ENCODE data around the gene HS3ST6. TPM values are rescaled to one million over a fixed set of nuclear protein-coding genes. Genes with fewer than 3 reads are reported as not detected.
"Not testable (repeated sequence)": the region's sequence is repeated elsewhere in the genome, so short reads cannot be mapped to it uniquely, and the experiment has no call there.

HS3ST6 gene
- total RNA-seq, 1 donor from 2014 or later: not detected

- intact Hi-C loops (cut with micrococcal nuclease): no loop called here
- H3K9me3 Mint-ChIP-seq: no peaks in the 10 kb centered on the region
- H3K4me3 Mint-ChIP-seq: no peak overlapping the region
- no peak for DNase-seq (ENCODE audit: low spot score)
- no peak overlapping the region for H3K27ac Mint-ChIP-seq
- peaks cover 9% of the 10 kb centered on the region for H3K27me3 Mint-ChIP-seq (ENCODE audit: insufficient read depth)
- H3K36me3 Mint-ChIP-seq (ENCODE audit: low read depth): no peaks in the 10 kb centered on the region
- no peaks in the 10 kb centered on the region for H3K4me1 Mint-ChIP-seq (ENCODE audit: low read depth)
Observed at GRCh38 chr16:1887711-1888354, 30.4 kb downstream of the HS3ST6 start.

DNA sequence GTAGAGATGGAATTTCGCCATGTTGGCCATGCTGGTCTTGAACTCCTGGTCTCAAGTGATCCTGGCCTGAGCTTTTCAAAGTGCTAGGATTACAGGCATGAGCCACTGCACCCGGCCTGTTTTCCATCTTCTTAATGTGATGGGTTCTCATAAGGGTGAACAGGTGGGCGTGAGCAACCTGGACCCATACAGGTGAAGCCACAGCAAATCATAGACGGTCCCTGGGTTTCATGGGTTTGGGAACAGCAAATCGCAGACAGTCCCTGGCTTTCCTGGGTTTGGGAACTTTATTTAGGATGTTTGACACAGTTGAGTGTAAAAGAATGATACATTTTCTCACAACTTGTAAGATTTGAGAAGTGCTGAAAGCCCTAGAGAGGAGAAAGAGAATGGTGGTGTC lies 33.3 kb downstream of the HS3ST6 start:
- H3K27me3 Mint-ChIP-seq (ENCODE audit: insufficient read depth): peaks cover 12% of the 10 kb centered on the region
- H3K27ac Mint-ChIP-seq: no peak overlapping the region
- no peaks in the 10 kb centered on the region for H3K36me3 Mint-ChIP-seq (ENCODE audit: low read depth)
- intact Hi-C loops (cut with micrococcal nuclease): no loop called here
- H3K4me3 Mint-ChIP-seq: no peak overlapping the region
- no peak for DNase-seq (ENCODE audit: low spot score)
- H3K4me1 Mint-ChIP-seq (ENCODE audit: low read depth): no peaks in the 10 kb centered on the region
- H3K9me3 Mint-ChIP-seq: no peaks in the 10 kb centered on the region

GRCh38 chr16:1884155-1884760 lies 34.0 kb downstream of the HS3ST6 start:
- Mint-ChIP-seq H3K9me3 (no peaks in the 10 kb centered on the region), H3K4me3 (no peak overlapping the region), H3K27me3 (ENCODE audit: insufficient read depth) (peaks cover 12% of the 10 kb centered on the region), H3K4me1 (ENCODE audit: low read depth) (no peaks in the 10 kb centered on the region), H3K36me3 (ENCODE audit: low read depth) (no peaks in the 10 kb centered on the region), H3K27ac (no peak overlapping the region)
- DNase-seq (ENCODE audit: low spot score): no peak
- intact Hi-C loops (cut with micrococcal nuclease): no loop called here

DNA sequence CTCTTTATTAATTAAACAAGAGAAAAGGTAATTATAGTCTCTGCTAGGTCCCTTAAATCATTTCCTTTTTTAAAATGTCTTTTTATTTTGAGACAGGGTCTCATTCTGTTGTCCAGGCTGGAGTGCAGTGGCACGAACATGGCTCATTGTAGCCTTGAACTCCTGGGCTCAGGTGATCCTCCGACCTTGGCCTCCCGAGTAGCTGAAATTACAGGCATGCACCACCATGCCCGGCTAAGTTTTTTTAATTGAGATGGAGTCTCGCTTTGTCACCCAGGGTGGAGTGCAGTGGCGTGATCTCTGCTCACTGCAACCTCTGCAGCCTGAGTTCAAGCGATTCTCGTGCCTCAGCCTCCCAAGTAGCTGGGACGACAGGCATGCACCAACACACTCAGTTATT lies 37.0 kb downstream of the HS3ST6 start:
- H3K4me3 Mint-ChIP-seq; H3K36me3 Mint-ChIP-seq (ENCODE audit: low read depth); DNase-seq (ENCODE audit: low spot score); H3K27ac Mint-ChIP-seq; H3K4me1 Mint-ChIP-seq (ENCODE audit: low read depth); intact Hi-C loops (cut with micrococcal nuclease); H3K9me3 Mint-ChIP-seq: not testable (repeated sequence)
- H3K27me3 Mint-ChIP-seq (ENCODE audit: insufficient read depth): peaks cover 15% of the 10 kb centered on the region

DNA sequence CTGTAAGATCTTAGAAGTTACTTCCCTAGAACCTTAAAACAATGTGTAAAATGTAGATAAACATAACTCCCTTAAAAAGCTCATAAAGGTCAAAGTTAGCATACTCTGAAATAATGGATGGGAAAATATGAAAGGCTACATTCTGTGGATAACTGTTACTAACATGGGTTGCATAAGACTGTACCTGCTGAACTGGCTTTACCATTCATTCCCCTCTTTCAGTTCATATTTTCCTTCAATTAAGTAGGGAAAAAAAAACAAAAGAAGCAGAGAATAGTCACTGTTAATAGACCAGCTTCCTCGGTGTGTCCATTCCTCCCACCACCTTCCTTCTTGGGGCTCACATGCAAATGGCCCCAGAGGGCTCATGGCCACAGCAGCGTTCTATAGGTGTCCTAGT lies 38.7 kb downstream of the HS3ST6 start:
- DNase-seq (ENCODE audit: low spot score): no peak
- Mint-ChIP-seq H3K36me3 (ENCODE audit: low read depth) (no peaks in the 10 kb centered on the region), H3K9me3 (no peaks in the 10 kb centered on the region), H3K27ac (no peak overlapping the region), H3K27me3 (ENCODE audit: insufficient read depth) (peaks cover 17% of the 10 kb centered on the region), H3K4me1 (ENCODE audit: low read depth) (no peaks in the 10 kb centered on the region), H3K4me3 (no peak overlapping the region)
- intact Hi-C loops (cut with micrococcal nuclease): no loop called here

DNA sequence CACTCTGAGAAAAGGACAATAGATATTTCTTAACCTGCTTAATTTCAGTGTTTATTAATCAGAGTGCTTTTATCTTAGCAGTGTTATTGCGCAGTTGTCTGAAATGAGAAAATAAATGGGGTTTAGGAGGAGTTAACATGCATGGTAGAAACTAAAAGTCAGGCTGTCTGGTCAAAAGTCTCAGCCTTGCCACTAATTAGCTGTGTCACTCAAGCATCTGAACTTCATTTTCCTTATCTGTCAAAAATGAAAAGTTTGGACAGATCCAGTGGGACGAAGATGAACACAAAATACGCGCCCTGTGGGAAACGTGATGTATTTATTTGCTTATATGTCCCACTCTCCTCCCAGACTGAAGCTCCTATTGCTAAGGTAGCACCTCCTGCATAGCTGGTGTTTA lies 40.0 kb downstream of the HS3ST6 start:
- Mint-ChIP-seq H3K27me3 (ENCODE audit: insufficient read depth) (peaks cover 15% of the 10 kb centered on the region), H3K4me3 (no peak overlapping the region), H3K4me1 (ENCODE audit: low read depth) (no peaks in the 10 kb centered on the region), H3K36me3 (ENCODE audit: low read depth) (no peaks in the 10 kb centered on the region), H3K9me3 (no peaks in the 10 kb centered on the region), H3K27ac (no peak overlapping the region)
- no peak for DNase-seq (ENCODE audit: low spot score)
- intact Hi-C loops (cut with micrococcal nuclease): no loop called here

DNA sequence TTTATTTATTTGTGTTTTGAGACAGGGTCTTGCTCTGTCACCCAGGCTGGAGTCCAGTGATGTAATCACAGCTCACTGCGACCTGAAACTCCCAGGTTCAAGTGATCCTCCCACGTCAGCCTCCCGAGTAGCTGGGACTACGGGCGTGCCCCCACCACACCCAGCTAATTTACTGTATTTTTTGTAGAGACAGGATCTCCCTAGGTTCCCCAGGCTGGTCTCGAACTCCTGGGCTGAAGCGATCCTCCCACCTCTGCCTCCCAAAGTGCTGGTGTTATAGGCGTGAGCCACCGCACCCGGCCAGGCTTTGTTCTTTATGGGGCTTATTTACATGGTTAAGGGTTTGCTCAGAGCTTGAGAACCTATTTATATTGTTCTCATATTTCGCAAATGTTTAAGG lies 40.4 kb downstream of the HS3ST6 start:
- H3K27ac Mint-ChIP-seq: no peak overlapping the region
- intact Hi-C loops (cut with micrococcal nuclease): no loop called here
- H3K27me3 Mint-ChIP-seq (ENCODE audit: insufficient read depth): peaks cover 15% of the 10 kb centered on the region
- no peak for DNase-seq (ENCODE audit: low spot score)
- no peaks in the 10 kb centered on the region for H3K36me3 Mint-ChIP-seq (ENCODE audit: low read depth)
- no peaks in the 10 kb centered on the region for H3K9me3 Mint-ChIP-seq
- H3K4me3 Mint-ChIP-seq: no peak overlapping the region
- no peaks in the 10 kb centered on the region for H3K4me1 Mint-ChIP-seq (ENCODE audit: low read depth)

GRCh38 chr16:1877089-1877488 lies 41.1 kb downstream of the HS3ST6 start:
- intact Hi-C loops (cut with micrococcal nuclease): no loop called here
- Mint-ChIP-seq H3K27ac (no peak overlapping the region), H3K9me3 (no peaks in the 10 kb centered on the region), H3K4me3 (no peak overlapping the region), H3K36me3 (ENCODE audit: low read depth) (no peaks in the 10 kb centered on the region), H3K27me3 (ENCODE audit: insufficient read depth) (peaks cover 18% of the 10 kb centered on the region), H3K4me1 (ENCODE audit: low read depth) (no peaks in the 10 kb centered on the region)
- no peak for DNase-seq (ENCODE audit: low spot score)

DNA sequence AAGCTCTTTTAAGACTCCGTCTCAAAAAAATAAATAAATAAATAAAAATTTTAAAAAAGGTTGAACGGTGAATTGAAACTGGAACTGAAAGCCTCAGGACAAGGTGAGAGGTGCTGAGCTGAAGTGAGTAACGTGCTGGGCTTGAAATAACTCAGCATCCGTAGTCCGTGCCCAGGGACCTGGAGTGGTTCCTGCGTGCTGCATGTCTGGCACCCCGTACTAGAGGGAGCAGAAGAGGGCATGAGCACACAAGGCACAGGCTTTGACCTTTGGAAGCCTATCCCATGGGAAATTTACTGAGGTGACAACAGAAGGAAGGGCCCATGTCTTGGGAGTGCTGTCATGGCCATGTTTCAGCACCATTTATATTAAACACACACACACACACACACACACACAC lies 41.7 kb downstream of the HS3ST6 start:
- peaks cover 18% of the 10 kb centered on the region for H3K27me3 Mint-ChIP-seq (ENCODE audit: insufficient read depth)
- H3K27ac Mint-ChIP-seq: no peak overlapping the region
- H3K9me3 Mint-ChIP-seq: no peaks in the 10 kb centered on the region
- no peak for DNase-seq (ENCODE audit: low spot score)
- no peaks in the 10 kb centered on the region for H3K4me1 Mint-ChIP-seq (ENCODE audit: low read depth)
- no peak overlapping the region for H3K4me3 Mint-ChIP-seq
- no peaks in the 10 kb centered on the region for H3K36me3 Mint-ChIP-seq (ENCODE audit: low read depth)
- intact Hi-C loops (cut with micrococcal nuclease): no loop called here

DNA sequence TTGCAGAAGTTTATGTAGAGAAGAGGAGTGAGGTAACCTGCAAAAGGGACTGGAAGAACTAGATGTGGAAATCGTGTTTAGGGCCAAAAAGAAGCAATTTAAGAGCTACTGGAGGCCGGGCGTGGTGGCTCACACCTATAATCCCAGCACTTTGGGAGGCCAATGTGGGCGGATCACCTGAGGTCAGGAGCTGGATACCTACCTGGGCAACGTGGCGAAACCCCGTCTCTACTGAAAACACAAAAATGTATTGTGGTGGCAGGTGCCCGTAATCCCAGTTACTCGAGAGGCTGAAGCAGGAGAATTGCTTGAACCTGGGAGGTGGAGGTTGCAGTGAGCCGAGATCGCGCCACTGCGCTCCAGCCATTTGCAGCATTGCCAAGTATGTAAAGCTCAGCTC lies 42.1 kb downstream of the HS3ST6 start:
- DNase-seq (ENCODE audit: low spot score); H3K36me3 Mint-ChIP-seq (ENCODE audit: low read depth); intact Hi-C loops (cut with micrococcal nuclease): not testable (repeated sequence)

DNA sequence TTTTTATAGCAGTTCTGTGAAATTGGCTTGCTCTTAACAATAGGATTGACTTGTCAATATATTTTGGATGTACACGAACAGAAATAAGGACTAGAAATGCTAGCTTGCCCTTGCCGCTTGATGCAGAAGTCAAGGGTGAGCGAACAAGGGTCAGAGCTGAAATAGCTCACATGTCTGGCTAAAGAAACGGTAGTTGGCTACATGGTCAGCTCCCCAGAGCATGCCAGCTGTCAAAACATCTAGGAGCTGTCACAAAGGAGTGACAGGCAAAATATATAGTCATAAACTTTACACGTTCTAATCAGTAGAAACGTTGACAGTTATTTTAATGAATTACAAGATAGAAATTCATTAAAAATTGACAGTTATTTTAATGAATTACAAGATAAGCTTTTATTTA lies 43.4 kb downstream of the HS3ST6 start:
- Mint-ChIP-seq H3K27ac (no peak overlapping the region), H3K9me3 (no peaks in the 10 kb centered on the region), H3K4me1 (ENCODE audit: low read depth) (no peaks in the 10 kb centered on the region), H3K36me3 (ENCODE audit: low read depth) (no peaks in the 10 kb centered on the region), H3K27me3 (ENCODE audit: insufficient read depth) (peaks cover 18% of the 10 kb centered on the region), H3K4me3 (no peak overlapping the region)
- intact Hi-C loops (cut with micrococcal nuclease): no loop called here
- no peak for DNase-seq (ENCODE audit: low spot score)

More for the DNA sequence above, 42.1 kb downstream of the HS3ST6 start:
- not testable (repeated sequence) for H3K9me3 Mint-ChIP-seq; H3K4me1 Mint-ChIP-seq (ENCODE audit: low read depth); H3K27ac Mint-ChIP-seq; H3K4me3 Mint-ChIP-seq
- H3K27me3 Mint-ChIP-seq (ENCODE audit: insufficient read depth): peaks cover 18% of the 10 kb centered on the region

DNA sequence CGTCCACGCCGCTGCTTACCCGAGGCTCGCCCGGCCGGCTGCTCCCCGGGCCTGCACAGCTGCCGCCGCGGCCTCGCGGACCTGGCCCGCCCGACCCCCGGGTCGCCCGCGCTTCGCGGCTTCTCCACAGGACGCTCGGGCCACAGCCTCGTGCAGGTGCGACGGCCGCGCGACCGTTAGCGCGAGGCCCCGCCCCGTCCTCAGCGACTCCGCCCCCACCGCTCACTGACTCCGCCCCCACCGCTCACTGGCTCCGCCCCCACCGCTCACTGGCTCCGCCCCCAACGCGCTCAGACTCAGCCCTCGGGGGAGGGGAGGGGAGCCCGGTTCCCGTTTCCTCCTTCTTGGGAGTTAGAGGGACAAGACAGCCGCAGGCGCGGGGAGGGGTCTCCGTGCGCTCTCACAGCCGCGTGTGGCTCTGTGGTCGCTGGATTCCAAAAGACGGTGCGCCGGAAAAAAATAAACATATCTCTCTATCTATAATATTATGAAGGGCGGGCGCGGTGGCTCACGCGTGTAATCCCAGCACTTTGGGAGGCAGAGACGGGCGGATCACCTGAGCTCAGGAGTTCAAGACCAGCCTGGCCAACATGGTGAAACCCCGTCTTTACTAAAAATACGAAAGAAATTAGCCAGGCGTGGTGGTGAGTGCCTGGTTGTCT lies 46.1 kb downstream of the HS3ST6 start, which contains the start of gene MEIOB:
MEIOB (minus strand) TSS at position 191 of the 662 bp plus-strand sequence. CDS start 3,989 bp downstream, outside the sequence.
- peak within 1 kb of the TSS; percentile 52 for H3K4me3 Mint-ChIP-seq
- peaks cover 15% of the 10 kb centered on the region for H3K27me3 Mint-ChIP-seq (ENCODE audit: insufficient read depth)
- no peaks in the 10 kb centered on the region for H3K4me1 Mint-ChIP-seq (ENCODE audit: low read depth)
- no peak within 1 kb of the TSS for H3K27ac Mint-ChIP-seq
- intact Hi-C loops (cut with micrococcal nuclease): no loop called here
- no peaks in the 10 kb centered on the region for H3K36me3 Mint-ChIP-seq (ENCODE audit: low read depth)
- peak; percentile 26 for DNase-seq (ENCODE audit: low spot score)
- no peaks in the 10 kb centered on the region for H3K9me3 Mint-ChIP-seq

GRCh38 chr16:1870365-1871082 lies 47.7 kb downstream of the HS3ST6 start:
- DNase-seq (ENCODE audit: low spot score): no peak
- Mint-ChIP-seq H3K27ac (no peak overlapping the region), H3K36me3 (ENCODE audit: low read depth) (no peaks in the 10 kb centered on the region), H3K4me1 (ENCODE audit: low read depth) (no peaks in the 10 kb centered on the region), H3K4me3 (no peak overlapping the region), H3K9me3 (no peaks in the 10 kb centered on the region), H3K27me3 (ENCODE audit: insufficient read depth) (peaks cover 21% of the 10 kb centered on the region)
- intact Hi-C loops (cut with micrococcal nuclease): no loop called here
